A673 (cell line): Measurements from ENCODE around the gene PTCH2.

Experiments used
- EZH2 ChIP-seq: fragments of 200-600 bp; sonication (generic); IDR thresholded peaks from 2 replicates; pipeline ENCODE4 v1.6.1; 2017; ENCODE audit warnings: borderline replicate concordance, low read depth, mild to moderate bottlenecking, mixed read lengths, antibody characterized with exemption, low read length; ENCODE audit not compliant: poor library complexity, severe bottlenecking
- TF ChIP-seq, protein P1 (sequence below): fragments of 300-800, 200-600 bp; sonication (generic); conservative IDR thresholded peaks from 2 replicates; pipeline ENCODE4 v1.5.1; 2017; ENCODE audit warnings: low read depth, mild to moderate bottlenecking, antibody characterized with exemption, low read length, moderate library complexity, mixed read lengths

DNA sequence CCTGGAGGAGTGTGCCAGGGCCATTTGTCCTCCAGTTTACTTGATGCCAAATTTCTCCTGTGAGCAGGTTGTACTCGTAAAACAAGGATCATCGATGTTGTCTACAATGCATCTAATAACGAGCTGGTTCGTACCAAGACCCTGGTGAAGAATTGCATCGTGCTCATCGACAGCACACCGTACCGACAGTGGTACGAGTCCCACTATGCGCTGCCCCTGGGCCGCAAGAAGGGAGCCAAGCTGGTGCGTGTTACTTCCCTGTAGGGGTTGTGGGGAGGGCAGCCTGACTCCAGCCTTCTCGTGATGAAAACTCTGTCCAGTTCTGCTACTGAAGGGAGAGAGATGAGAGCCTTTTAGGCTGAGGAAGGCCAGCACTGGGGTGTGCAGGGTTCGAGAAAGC is 65.5 kb downstream of the PTCH2 start:
- TF ChIP-seq, protein P1, sequence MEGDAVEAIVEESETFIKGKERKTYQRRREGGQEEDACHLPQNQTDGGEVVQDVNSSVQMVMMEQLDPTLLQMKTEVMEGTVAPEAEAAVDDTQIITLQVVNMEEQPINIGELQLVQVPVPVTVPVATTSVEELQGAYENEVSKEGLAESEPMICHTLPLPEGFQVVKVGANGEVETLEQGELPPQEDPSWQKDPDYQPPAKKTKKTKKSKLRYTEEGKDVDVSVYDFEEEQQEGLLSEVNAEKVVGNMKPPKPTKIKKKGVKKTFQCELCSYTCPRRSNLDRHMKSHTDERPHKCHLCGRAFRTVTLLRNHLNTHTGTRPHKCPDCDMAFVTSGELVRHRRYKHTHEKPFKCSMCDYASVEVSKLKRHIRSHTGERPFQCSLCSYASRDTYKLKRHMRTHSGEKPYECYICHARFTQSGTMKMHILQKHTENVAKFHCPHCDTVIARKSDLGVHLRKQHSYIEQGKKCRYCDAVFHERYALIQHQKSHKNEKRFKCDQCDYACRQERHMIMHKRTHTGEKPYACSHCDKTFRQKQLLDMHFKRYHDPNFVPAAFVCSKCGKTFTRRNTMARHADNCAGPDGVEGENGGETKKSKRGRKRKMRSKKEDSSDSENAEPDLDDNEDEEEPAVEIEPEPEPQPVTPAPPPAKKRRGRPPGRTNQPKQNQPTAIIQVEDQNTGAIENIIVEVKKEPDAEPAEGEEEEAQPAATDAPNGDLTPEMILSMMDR = no peak
- no peak for TF ChIP-seq EZH2
